GM18520 (cell line): Measurements from ENCODE around the gene IFNAR2.
"Not testable (repeated sequence)": the region's sequence is repeated elsewhere in the genome, so short reads cannot be mapped to it uniquely, and the experiment has no call there.

Experiments
- ATAC-seq: cut with Tn5 transposase; IDR thresholded peaks from one replicate; pipeline ENCODE4 v1.9.1; 2021; ENCODE audit not compliant: unreplicated experiment

The IFNAR2 gene

GRCh38 chr21:33241846-33242245 is 12.1 kb downstream of the IFNAR2 start:
- no peak for ATAC-seq

- ATAC-seq, result not testable (repeated sequence)
These were observed 13.1 kb downstream of the IFNAR2 start for GRCh38 chr21:33242846-33243245.

- ATAC-seq, result no peak
These were observed 14.5 kb downstream of the IFNAR2 start for GRCh38 chr21:33244082-33244778.

GRCh38 chr21:33244779-33245105 is 15.0 kb downstream of the IFNAR2 start:
- no peak for ATAC-seq

GRCh38 chr21:33245289-33245918 is 15.7 kb downstream of the IFNAR2 start:
- ATAC-seq, result no peak

DNA sequence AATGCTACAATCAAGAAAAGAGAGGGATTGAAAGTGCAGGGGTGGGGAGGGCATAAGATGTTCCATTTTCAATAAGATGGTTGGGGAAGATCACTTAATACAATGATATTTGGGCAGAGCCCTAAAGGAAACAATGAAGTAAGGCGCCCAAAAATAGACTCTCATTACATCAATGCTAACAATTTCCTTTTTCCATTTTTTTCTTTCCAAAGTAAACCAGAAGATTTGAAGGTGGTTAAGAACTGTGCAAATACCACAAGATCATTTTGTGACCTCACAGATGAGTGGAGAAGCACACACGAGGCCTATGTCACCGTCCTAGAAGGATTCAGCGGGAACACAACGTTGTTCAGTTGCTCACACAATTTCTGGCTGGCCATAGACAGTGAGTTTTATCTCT is 16.8 kb downstream of the IFNAR2 start:
- ATAC-seq, result no peak

DNA sequence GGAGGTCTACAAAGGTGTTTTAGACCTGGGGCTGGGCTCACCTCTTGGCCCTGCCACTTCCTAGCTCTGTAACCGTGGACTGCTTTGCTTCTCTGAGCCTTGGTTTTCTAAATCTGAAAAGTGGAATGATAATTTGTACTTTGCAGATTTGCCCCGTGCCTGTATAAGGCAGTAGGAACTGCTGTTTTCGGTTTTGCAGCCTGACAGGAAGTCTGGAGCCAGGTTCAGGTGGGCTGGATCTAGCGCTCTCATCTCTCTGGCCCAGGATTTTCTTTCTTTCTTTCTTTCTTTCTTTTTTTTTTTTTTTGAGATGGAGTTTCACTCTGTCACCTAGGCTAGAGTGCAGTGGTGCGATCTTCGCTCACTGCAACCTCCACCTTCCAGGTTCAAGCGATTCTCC is 17.2 kb downstream of the IFNAR2 start:
- no peak for ATAC-seq

DNA sequence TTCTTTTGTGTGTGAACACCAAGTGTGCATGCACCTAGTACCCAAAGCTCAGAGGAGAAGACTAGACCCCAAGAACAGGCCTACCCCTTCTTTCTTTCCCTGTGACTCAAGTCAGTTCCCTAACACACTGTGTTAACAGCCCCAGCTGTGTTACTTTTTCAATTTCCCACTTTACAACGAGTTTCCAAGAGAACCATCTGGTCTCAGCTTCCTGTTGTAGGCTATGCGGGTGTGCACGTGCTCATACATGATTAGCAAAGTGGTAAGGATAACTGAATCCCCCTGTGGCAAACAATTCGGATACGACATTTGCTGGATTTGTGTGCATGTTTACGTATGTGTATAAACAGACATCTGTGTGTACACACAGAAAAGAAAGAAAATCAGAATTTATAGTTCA is 17.9 kb downstream of the IFNAR2 start:
- no peak for ATAC-seq

DNA sequence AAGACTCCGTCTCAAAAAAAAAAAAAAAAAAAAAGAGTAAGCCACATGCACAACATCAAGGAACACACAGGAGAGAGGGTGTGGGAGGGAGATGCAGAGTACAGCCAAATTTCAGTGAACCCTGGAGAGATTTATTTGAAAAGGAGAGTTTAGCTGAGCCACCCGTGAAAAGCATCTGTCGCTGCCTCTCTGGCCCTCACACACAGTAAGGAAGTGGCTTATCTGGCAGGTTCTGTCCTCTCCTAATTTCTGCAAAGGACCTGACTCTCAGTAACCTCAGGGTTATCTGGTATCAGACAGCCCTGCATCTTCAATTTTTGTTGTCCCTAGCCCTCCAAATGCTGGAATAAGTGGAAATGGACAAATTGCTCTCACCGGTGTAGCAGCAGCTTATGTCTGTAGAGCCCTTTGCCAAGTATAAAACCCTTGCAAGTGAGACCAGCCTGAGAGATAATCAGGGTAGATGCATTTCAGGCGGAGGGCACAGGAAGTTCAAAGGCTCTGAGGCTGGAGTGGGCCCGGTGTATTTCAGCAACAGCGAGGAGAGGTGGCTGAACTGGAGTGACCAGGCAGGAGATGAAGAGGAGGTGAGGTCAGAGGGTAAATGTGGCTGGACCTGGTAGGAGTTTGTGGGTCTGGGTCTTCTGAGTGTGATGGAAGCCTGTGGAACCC is 19.7 kb downstream of the IFNAR2 start:
- no peak for ATAC-seq

GRCh38 chr21:33251119-33251518 is 21.4 kb downstream of the IFNAR2 start:
- no peak for ATAC-seq

DNA sequence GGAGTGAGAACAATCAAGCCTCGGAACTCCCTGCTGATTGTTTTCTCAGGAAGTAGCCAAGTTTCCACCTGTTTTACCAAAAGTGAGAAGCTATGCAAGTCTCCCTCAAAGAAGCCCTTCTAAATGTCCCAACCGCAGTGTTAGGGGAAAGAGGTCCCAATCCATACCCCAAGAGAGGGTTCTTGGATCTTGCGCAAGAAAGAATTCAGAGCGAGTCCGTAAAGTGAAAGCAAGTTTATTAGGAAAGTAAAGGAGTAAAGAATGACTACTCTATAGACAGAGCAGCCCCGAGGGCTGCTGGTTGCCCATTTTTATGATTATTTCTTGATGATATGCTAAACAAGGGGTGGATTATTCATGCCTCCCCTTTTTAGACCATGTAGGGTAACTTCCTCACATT is 23.6 kb downstream of the IFNAR2 start:
- ATAC-seq, result not testable (repeated sequence)

- no peak for ATAC-seq
These were observed 25.0 kb downstream of the IFNAR2 start for GRCh38 chr21:33254766-33255165.

GRCh38 chr21:33255404-33255803 is 25.7 kb downstream of the IFNAR2 start:
- ATAC-seq, result no peak

DNA sequence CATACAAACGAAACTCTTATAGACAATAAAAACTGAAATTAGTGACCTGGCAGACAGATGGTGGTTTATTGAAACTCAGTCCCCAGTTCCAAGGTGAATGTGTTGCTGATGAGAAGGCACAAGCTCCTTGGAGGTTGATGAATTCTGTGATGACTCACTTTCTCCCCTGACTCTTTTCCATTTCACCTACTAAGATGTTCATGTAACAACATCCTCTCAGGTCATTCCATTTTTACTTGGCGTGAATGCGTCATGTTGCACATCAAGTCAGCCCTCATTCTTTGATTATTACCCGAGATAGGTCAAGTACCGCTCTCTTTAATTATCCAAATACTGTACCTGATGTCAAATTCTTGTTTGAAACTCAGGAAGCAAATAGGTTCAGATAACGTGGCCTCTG is 26.3 kb downstream of the IFNAR2 start:
- no peak for ATAC-seq

GRCh38 chr21:33257094-33257803 is 27.5 kb downstream of the IFNAR2 start:
- ATAC-seq, result no peak

GRCh38 chr21:33258475-33258874 is 28.7 kb downstream of the IFNAR2 start:
- ATAC-seq, result no peak

DNA sequence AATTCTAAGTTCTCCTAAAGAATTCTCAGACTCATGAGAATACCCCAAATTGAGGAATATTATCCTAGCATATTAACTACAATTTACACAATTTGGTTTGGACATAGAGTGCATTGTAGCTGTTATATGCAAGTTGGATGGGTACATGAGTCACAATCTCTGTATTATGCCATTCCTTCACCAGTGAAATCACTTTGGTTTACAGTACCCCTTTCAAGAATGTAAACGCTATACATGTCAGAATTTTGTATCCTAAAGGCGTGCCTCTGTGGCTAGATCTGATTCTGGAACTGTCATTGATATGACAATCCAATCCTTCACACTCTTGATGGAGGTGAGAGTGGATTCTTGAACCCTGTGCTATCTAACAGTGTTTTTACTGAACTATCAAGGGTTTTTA is 29.7 kb downstream of the IFNAR2 start:
- ATAC-seq, result no peak

DNA sequence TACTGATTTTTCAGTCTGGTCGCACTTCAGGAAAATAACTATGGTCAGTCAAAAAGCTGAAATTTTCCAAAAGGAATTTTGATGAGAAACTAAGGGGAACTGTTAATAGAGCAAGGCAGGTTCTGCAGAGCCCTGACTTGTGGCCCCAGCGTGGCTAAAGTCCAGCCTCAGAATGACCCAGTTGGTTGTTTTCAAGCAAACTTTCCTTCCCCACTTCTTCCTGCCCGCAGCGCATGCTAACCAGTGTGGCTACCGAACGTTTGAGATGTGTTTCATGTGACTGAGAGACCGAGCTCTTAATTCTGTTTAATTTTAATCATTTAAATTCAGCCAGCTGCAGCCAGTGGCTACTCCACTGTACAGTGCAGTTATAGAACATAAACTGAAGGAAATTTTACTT is 30.3 kb downstream of the IFNAR2 start:
- no peak for ATAC-seq

GRCh38 chr21:33261635-33262034 is 31.9 kb downstream of the IFNAR2 start:
- ATAC-seq, result no peak

- no peak for ATAC-seq
These were observed 33.2 kb downstream of the IFNAR2 start for GRCh38 chr21:33262921-33263320.

DNA sequence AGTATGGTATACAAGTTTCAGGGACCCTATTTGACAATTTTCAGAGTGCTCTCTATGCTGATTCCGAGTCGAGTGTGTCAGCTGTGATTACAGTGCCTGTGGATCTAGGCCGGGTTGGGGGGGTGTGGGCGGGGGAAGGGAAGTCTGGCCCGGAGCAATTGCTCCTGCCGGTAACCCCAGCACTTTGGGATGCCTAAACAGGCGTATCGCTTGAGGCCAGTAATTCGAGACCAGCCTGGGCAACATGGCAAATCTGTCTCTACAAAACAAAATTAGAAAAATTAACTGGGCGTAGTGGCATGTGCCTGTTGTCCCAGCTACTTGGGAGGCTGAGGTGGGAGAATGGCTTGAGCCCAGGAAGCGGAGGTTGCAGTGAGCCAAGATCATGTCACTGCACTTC is 34.8 kb downstream of the IFNAR2 start:
- ATAC-seq, result no peak

- peak; percentile 13 for ATAC-seq
These were observed 35.9 kb downstream of the IFNAR2 start for GRCh38 chr21:33265664-33266049.
